HCT116 (cell line): ENCODE data around the gene C3AR1. TPM values are rescaled to one million over a fixed set of nuclear protein-coding genes. Genes with fewer than 3 reads are reported as not detected.
"Not testable (repeated sequence)": the region's sequence is repeated elsewhere in the genome, so short reads cannot be mapped to it uniquely, and the experiment has no call there.

ENCODE experiments used
- ATAC-seq: fragments of 200-7000 bp; cut with Tn5 transposase; 2 replicates; pipeline ENCODE4 v1.9.1; 2020; ENCODE audit warnings: mild to moderate bottlenecking, moderate library complexity
- Bru-seq: library from RNA; stranded (reverse); fragments of 400-500 nt; gene quantifications from one replicate; lab custom pipeline; 2021; lab: Mats Ljungman, UMichigan
- BruChase-seq, 2 experiments: library from RNA; stranded (reverse); fragments of 400-500 nt; gene quantifications; one replicate each; lab custom pipeline; 2021; lab: Mats Ljungman, UMichigan
- BruUV-seq: library from RNA; stranded (reverse); fragments of 400-500 nt; replicated peaks from 2 replicates; lab custom pipeline; 2021; lab: Mats Ljungman, UMichigan
- CTCF ChIA-PET: fragments of 300-600 bp; sonication (Branson Sonifier 250); formaldehyde crosslinking; loops from one replicate; lab custom pipeline; 2021; ENCODE audit warnings: antibody characterized with exemption; lab: Charles Lee
- POLR2A ChIA-PET: fragments of 300-600, 350-600 bp; sonication (Branson Sonifier 250); formaldehyde crosslinking; loops from one replicate; lab custom pipeline; 2021; ENCODE audit warnings: antibody characterized with exemption; lab: Charles Lee
- RAD21 ChIA-PET, 2 experiments: fragments of 300-600 bp; sonication (Branson Sonifier 250); formaldehyde crosslinking; loops; one replicate each; lab custom pipeline; 2023; ENCODE audit warnings: low total read pairs in 2 of 2; ENCODE audit not compliant: uncharacterized antibody in 2 of 2, unreplicated experiment in 2 of 2, low non-redundant PET in 1 of 2; lab: Charles Lee
- DNase-seq: peaks from one replicate; pipeline ENCODE4 v3.0.0-alpha.2; 2010; ENCODE audit warnings: low read depth, low spot score
- H2AFZ ChIP-seq: fragments of 200-600 bp; shearing (Covaris generic), sonication (generic); 2 replicates; pipeline ENCODE4 v1.6.1; 2017; ENCODE audit warnings: low read depth, mixed run types, mixed read lengths, antibody characterized with exemption, low read length; ENCODE audit not compliant: poor library complexity, severe bottlenecking
- H3K27ac ChIP-seq: 2 replicates; pipeline ENCODE4 v1.5.1; 2012; ENCODE audit warnings: low read depth, low read length
- H3K27me3 ChIP-seq: fragments of 200-600 bp; sonication (generic); 2 replicates; pipeline ENCODE4 v1.6.1; 2016; ENCODE audit warnings: mixed run types, low read length, mixed read lengths; ENCODE audit not compliant: insufficient read depth
- H3K36me3 ChIP-seq, 2 experiments: fragments of 200-500 bp in 1 of 2; fragments of 200-600 bp in 1 of 2; sonication (Bioruptor generic) in 1 of 2; sonication (generic) in 1 of 2; 2 replicates each; pipeline versions ENCODE4 v1.5.1 to v1.6.1; 2014 to 2016; ENCODE audit warnings: low read length in 2 of 2, inconsistent platforms in 1 of 2, mixed read lengths in 1 of 2, mixed run types in 1 of 2; ENCODE audit not compliant: insufficient read depth in 2 of 2, control insufficient read depth in 1 of 2
- H3K4me1 ChIP-seq, 2 experiments: fragments of 200-600 bp in 1 of 2; sonication (generic) in 1 of 2; 2 replicates each; pipeline versions ENCODE4 v1.5.1 to v1.6.1; 2012 to 2017; ENCODE audit warnings: low read length in 2 of 2, inconsistent platforms in 1 of 2, mild to moderate bottlenecking in 1 of 2, mixed read lengths in 1 of 2, mixed run types in 1 of 2, moderate library complexity in 1 of 2; ENCODE audit not compliant: insufficient read depth in 2 of 2, control insufficient read depth in 1 of 2
- H3K4me2 ChIP-seq: fragments of 200-600 bp; sonication (generic); 2 replicates; pipeline ENCODE4 v1.6.1; 2017; ENCODE audit warnings: mixed run types, low read length, mixed read lengths
- H3K4me3 ChIP-seq, 2 experiments: fragments of 200-600 bp in 1 of 2; sonication (generic) in 1 of 2; replicated peaks in 1 of 2; 2 replicates each; pipeline ENCODE4 v1.5.1; 2011 to 2016; ENCODE audit warnings: low read length in 2 of 2, control low read depth in 1 of 2, low read depth in 1 of 2, mild to moderate bottlenecking in 1 of 2, mixed read lengths in 1 of 2, mixed run types in 1 of 2
- H3K79me2 ChIP-seq: fragments of 200-600 bp; sonication (generic); 2 replicates; pipeline ENCODE4 v1.6.1; 2017; ENCODE audit warnings: mild to moderate bottlenecking, mixed run types, low read length, moderate library complexity, mixed read lengths; ENCODE audit not compliant: insufficient read depth
- H3K9ac ChIP-seq: fragments of 200-600 bp; sonication (generic); 2 replicates; pipeline ENCODE4 v1.6.1; 2016; ENCODE audit warnings: low read length, mixed read lengths
- H3K9me2 ChIP-seq: fragments of 200-600 bp; sonication (generic), shearing (Covaris generic); 2 replicates; pipeline ENCODE4 v1.6.1; 2017; ENCODE audit warnings: mixed run types, mild to moderate bottlenecking, moderate library complexity; ENCODE audit not compliant: insufficient read depth
- H3K9me3 ChIP-seq, 2 experiments: fragments of 200-500 bp in 1 of 2; fragments of 200-600 bp in 1 of 2; sonication (Bioruptor generic) in 1 of 2; sonication (generic) in 1 of 2; 2 replicates each; pipeline ENCODE4 v1.6.1; 2014 to 2017; ENCODE audit warnings: low read length in 2 of 2, mixed read lengths in 2 of 2, inconsistent platforms in 1 of 2, low read depth in 1 of 2, mild to moderate bottlenecking in 1 of 2, mixed run types in 1 of 2, moderate library complexity in 1 of 2; ENCODE audit not compliant: control insufficient read depth in 1 of 2, insufficient read depth in 1 of 2
- H4K20me1 ChIP-seq: fragments of 200-600 bp; sonication (generic), shearing (Covaris generic); 2 replicates; pipeline ENCODE4 v1.6.1; 2017; ENCODE audit warnings: mixed run types, mild to moderate bottlenecking, moderate library complexity; ENCODE audit not compliant: insufficient read depth
- EZH2 ChIP-seq: fragments of 200-600 bp; sonication (generic); IDR thresholded peaks from 2 replicates; pipeline ENCODE4 v1.6.1; 2017; ENCODE audit warnings: antibody characterized with exemption, mixed run types
- EZH2phosphoT487 ChIP-seq: fragments of 200-600 bp; IDR thresholded peaks from 2 replicates; pipeline ENCODE4 v1.6.1; 2018; ENCODE audit warnings: antibody characterized with exemption, borderline replicate concordance
- POLR2A ChIP-seq: IDR thresholded peaks from 2 replicates; pipeline ENCODE4 v1.7.0; 2011; ENCODE audit warnings: borderline replicate concordance; ENCODE audit not compliant: insufficient read depth, insufficient read length; ENCODE audit errors: extremely low read depth
- TCF7L2 ChIP-seq: IDR thresholded peaks from 2 replicates; pipeline ENCODE4 v1.7.0; 2011; ENCODE audit warnings: borderline replicate concordance, inconsistent platforms; ENCODE audit not compliant: insufficient read depth, insufficient read length; ENCODE audit errors: extremely low read depth
- YY1 ChIP-seq: IDR thresholded peaks from 2 replicates; pipeline ENCODE4 v1.6.1; 2011; ENCODE audit warnings: low read length, low read depth, moderate library complexity, mild to moderate bottlenecking; ENCODE audit not compliant: insufficient replicate concordance; ENCODE audit errors: extremely low read depth
- intact Hi-C: fragments of 100-400 bp; cut with micrococcal nuclease; formaldehyde crosslinking; loops from 2 replicates; pipeline ENCODE4 v1.10.0; 2022
- long read RNA-seq: library from polyadenylated mRNA; unstranded; transcript quantifications from one replicate; pipeline ENCODE4 v2.0.0, GENCODE V29; 2021; ENCODE audit not compliant: unreplicated experiment
- polyA plus RNA-seq: library from polyadenylated mRNA; unstranded; fragments of >200 nt; gene quantifications from 2 replicates; pipeline ENCODE4 v1.2.1, GENCODE V29; 2012; ENCODE audit warnings: missing spikeins
- total RNA-seq: library from RNA; stranded (reverse); gene quantifications from one replicate; pipeline ENCODE4 v1.2.1, GENCODE V29; 2021; ENCODE audit not compliant: unreplicated experiment
- TF ChIP-seq, protein P1 (sequence below): IDR thresholded peaks from 2 replicates; pipeline ENCODE4 v1.6.1; 2012

The C3AR1 gene
- total RNA-seq, result not detected
- polyA plus RNA-seq, result 0.04 and 0.24 TPM in 2 replicates
- not detected for Bru-seq, nascent RNA
- not detected for BruChase-seq, experiment 1, labeled RNA remaining after a 6-hour chase
- not detected for BruChase-seq, experiment 2, labeled RNA remaining after a 2-hour chase
- long read RNA-seq, result 0 reads

DNA sequence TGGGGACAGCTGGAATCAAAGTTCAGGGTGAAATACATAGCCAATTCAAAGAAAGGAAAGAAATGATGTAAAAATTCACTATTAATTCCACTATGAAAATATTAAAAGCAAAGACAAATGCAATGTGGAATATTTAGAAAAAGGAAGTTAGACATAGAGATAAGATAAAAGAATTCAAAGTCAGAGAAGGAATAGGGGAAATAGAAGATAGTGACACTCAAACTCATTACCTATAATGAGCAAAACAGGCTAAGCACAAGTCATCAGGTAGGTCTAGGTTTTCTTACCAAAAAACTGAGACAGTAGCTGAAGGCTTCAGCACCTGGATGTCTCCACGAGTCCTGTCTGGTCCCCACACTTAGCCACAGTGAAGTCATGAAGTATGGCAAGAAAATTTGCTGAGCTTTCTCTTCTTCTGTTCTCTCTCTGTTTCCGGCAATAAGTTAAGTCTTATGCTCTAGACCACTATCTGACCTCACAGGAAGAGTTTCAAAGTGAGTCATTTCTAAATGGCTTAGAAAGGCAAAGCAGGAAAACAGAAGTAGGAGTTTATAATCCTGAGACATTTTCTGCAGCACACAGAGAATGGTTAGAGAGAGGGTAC lies at the start of gene C3AR1:
Gene C3AR1 (minus strand): TSS at position 369 of the 604 bp plus-strand sequence. CDS start 6,174 bp downstream, outside the sequence.
- no peak for DNase-seq
- H3K4me2 ChIP-seq, result no peak within 1 kb of the TSS
- H3K4me3 ChIP-seq, result no peak within 1 kb of the TSS
- H3K4me1 ChIP-seq, result no peaks in the 10 kb centered on the region
- H3K27me3 ChIP-seq, result no peaks in the 10 kb centered on the region
- TF ChIP-seq POLR2A, result no peak
- no peak for TF ChIP-seq EZH2
- TF ChIP-seq YY1, result no peak
- no peak for TF ChIP-seq EZH2phosphoT487
- TF ChIP-seq, protein P1, sequence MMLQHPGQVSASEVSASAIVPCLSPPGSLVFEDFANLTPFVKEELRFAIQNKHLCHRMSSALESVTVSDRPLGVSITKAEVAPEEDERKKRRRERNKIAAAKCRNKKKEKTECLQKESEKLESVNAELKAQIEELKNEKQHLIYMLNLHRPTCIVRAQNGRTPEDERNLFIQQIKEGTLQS, result no peak
- TF ChIP-seq TCF7L2, result no peak
- TF ChIP-seq, all 23 proteins: peak for 0
- ChIA-PET POLR2A (no interaction called here), CTCF (interaction anchor here (1.1 kb wide), 1 partner anchor 20 kb away, joined by 6 read pairs; no protein-coding TSS in a partner anchor), RAD21 (no interaction called here)
- no peak for ATAC-seq
- H3K9me3 ChIP-seq, result no peaks in the 10 kb centered on the region
- H3K36me3 ChIP-seq, result no peaks in the 10 kb centered on the region
- no peak within 1 kb of the TSS for H3K27ac ChIP-seq
- intact Hi-C loops, result no loop called here
- no peaks in the 10 kb centered on the region for H3K79me2 ChIP-seq
- BruUV-seq, result no TSS peak
- no peak within 1 kb of the TSS for H2AFZ ChIP-seq
- H3K9ac ChIP-seq, result no peak within 1 kb of the TSS
- H4K20me1 ChIP-seq, result no peaks in the 10 kb centered on the region
- no peaks in the 10 kb centered on the region for H3K9me2 ChIP-seq

DNA sequence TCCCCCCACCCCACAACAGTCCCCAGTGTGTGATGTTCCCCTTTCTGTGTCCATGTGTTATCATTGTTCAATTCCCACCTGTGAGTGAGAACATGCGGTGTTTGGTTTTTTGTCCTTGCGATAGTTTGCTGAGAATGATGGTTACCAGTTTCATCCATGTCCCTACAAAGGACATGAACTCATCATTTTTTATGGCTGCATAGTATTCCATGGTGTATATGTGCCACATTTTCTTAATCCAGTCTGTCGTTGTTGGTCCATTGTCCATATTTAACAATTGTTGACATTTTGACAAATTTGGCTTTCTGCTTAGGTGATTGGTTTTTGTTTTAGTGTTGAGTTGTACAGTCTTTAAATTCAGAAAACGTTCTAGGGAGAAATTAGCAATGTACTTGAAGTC lies 47.0 kb upstream of the C3AR1 start:
- H3K9me2 ChIP-seq, H3K4me1 ChIP-seq, H3K79me2 ChIP-seq, CTCF ChIA-PET, intact Hi-C loops, H2AFZ ChIP-seq, H3K9me3 ChIP-seq, H3K36me3 ChIP-seq, H3K27me3 ChIP-seq, DNase-seq, RAD21 ChIA-PET, BruUV-seq, H4K20me1 ChIP-seq, ATAC-seq, H3K4me2 ChIP-seq, H3K9ac ChIP-seq, H3K27ac ChIP-seq, POLR2A ChIA-PET, H3K4me3 ChIP-seq: not testable (repeated sequence)
